HG02571 (cell line): ENCODE measurements around the gene NIPA2.

ENCODE experiments used
- ATAC-seq: cut with Tn5 transposase; IDR thresholded peaks from one replicate; pipeline ENCODE4 v1.9.1; 2021; ENCODE audit warnings: mild to moderate bottlenecking, moderate library complexity; ENCODE audit not compliant: unreplicated experiment

NIPA2 gene

DNA sequence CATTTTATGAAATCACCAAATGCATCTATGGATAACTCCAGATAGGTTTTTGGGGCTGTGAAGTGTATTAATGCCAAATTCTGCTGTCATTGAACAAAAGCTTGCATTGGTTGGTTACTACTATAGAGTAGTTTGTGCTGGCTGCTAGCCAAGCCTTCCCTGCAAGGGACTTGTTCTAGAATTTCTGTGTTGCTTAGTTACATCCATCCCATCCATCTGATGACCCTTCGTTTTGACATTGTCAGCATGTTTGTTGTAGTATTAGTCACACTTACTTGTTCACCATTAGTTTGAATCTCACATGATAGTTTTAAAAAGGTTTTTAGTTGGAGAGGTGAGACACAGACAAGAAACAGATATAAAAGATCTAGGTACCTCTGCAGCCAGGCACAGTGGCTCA is 7.0 kb upstream of the NIPA2 start:
- ATAC-seq, result no peak

GRCh38 chr15:22839046-22839695 is 705 bp downstream of the NIPA2 start:
- no peak for ATAC-seq

DNA sequence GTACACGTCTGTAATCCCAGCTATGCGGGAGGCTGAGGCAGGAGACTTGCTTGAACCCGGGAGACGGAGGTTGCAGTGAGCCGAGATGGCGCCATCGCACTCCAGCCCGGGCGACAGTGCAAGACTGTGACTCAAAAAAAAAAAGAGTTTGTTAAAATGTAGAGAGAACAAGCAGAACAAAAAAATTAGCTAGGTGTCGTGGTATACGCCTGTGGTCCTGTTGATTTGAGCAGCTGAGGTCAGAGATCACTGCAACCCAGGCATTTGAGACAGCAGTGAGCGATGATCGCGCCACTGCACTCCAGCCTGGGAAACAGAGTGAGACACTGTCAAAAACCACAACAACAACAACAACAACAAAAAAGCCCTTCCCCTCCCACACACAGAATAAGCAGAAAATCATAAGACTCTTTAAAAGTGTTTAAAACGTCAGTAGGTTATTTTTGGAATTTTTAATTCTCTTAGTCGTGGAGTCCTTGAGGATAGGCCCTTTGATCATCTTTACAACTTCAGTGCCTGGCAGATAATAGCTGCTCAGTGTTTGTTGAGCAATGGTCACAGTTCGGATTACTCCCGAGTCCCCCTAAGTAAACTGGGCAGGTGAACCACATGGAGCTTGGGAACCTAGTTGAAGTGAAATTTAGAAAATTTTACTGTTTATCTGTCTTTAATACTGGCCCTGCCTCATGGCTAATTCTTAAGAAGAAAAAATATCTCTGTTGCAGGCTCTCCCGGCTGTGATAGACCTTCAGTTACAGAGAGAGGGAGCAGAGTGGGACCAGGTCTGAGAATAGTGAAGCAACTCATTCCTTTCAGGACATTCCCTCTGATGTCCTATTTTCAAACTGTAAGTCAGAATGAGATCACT is 6.2 kb downstream of the NIPA2 start:
- no peak for ATAC-seq

DNA sequence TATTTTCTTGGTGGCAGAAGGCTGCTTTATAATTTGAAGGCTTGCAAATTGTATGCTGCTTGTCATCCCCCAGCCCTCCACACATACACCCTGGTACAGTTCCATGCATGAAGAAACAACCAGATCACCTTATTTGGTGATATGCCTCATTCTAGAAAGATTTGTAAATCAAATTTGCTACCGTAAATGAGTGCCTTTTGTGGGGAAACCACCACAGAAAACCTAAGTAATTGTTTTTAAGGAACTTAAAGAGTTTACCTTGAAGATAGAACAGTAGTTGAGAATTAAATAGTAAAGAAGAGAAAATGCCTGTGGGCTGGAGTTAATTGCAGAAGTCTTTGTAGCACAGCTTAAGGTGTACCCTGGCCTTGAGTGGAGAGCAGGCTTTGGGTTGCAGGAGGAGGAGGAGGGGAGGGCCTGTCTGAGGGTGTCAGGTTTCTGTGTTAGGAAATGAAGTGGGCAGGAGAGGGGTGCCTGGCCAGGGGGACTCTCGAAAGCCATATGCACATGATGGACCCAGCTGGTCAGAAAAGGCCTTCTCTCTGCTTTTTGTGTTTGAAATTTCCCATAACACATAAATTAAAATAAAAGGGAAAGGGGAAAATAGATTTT is 6.9 kb downstream of the NIPA2 start:
- ATAC-seq, result no peak

DNA sequence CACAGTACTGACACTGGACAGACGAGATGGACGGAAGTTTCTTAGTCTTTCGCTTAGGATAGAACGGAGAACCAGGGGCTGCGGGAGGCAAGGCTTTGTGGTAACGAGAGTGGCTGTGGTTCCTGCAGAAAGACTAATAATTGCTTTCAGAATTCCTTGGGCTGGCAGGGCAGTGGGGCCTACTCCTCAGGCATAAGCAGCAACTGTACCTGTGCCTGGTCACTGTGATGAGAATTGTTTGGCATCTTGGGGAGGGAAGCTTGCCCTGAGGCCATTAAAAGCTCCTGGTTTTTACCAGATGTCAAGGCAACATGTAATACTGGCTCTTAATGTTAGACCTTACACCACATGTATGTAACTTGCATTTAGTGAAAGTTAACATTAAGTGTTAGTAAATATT is 7.6 kb downstream of the NIPA2 start:
- ATAC-seq, result no peak

GRCh38 chr15:22850055-22850454 is 11.6 kb downstream of the NIPA2 start:
- no peak for ATAC-seq

DNA sequence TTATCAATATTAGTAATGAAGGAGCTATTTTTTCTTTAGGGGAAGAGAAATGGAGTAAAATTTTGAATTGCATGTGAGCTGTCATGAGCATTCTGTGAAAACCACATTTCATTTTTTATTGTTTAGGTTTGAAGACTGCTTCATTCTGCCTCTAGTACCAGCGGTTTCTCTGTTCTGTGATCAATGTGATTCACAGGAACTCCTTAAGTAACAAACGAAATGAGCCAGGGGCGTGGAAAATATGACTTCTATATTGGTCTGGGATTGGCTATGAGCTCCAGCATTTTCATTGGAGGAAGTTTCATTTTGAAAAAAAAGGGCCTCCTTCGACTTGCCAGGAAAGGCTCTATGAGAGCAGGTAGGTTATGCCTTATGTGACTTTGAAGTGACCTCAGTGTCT is 13.0 kb downstream of the NIPA2 start:
- no peak for ATAC-seq

- ATAC-seq, result no peak
Observed at GRCh38 chr15:22855791-22856190, 17.3 kb downstream of the NIPA2 start.

DNA sequence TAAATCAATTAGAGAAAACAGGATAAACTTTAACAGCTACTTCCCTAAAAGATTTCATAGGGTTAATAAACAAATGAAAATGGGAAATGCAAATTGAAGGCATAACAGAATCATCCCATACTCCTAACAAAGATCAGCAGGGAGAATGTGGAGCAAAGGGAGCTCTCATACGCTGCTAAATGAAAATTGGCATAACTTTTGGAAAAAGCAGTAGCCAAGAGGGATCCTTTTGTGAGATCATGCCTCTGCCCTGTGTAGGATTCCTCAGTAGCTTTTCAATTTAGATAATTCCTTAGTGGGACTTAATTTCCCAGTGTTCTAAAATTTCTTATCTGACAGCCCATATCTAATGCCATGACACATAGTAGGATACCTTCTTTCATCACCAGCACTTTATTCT is 18.2 kb downstream of the NIPA2 start:
- no peak for ATAC-seq

GRCh38 chr15:22861161-22861560 is 22.7 kb downstream of the NIPA2 start:
- no peak for ATAC-seq

- ATAC-seq, result no peak
Observed at GRCh38 chr15:22863356-22863755, 24.9 kb downstream of the NIPA2 start.

GRCh38 chr15:22866079-22866478 is 27.6 kb downstream of the NIPA2 start:
- no peak for ATAC-seq

DNA sequence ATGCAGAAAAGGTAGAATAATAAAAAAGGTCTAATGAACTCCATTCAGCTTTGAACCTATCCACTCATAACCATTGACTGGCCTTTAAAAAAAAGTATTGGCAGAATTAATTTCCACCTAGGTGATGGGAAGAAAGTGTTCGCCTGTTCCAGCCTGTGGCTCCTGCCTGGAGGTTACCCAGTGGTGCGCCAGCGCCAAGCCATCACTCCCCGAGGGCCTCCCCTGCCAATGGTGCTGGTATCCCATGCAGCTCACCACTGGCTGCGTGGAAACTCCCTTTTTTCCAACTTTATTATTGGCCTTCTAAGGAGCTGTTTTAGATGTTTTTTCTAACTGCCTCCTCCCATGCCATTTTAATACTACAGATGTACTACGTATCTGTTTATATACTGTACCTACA is 29.4 kb downstream of the NIPA2 start:
- no peak for ATAC-seq

DNA sequence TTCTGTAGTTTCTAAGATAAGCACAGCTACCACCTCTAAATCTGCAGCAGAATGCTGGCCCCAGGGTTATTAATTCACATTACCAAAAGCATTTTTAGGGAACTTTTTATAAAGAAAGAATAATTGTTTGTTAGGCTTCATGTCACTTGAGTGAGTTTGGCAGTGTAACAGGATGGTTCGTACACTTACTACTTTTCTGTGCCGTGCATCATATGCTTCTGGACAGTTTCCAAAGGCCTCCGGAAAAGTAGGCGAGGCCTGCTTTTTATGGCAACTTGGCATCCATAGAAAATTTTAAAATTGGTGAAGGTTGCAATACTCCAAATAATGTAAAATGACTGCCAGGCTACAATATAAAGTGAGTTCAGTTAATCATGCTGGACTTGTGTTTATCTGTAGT is 30.0 kb downstream of the NIPA2 start:
- no peak for ATAC-seq

- ATAC-seq, result no peak
Observed at GRCh38 chr15:22868928-22869327, 30.5 kb downstream of the NIPA2 start.

DNA sequence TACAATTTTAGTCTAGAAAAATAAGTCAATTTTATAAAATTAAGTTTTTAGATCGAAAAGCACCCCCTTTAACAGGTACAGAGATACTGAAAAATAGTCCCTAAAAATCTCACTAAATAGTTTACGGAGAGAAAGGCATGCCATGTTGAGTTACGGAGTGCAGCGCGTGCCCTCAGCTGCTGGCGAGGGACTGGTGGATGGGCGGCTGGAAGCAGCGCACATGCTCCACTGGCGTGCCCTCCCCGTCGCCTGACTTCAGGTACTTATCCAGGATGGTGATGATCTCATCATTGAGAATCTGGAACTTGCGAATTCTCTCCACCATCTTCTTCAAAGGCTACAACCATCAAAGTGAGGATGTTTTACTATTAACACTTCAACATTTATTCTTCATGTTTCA is 31.4 kb downstream of the NIPA2 start:
- ATAC-seq, result no peak

GRCh38 chr15:22870865-22871264 is 32.4 kb downstream of the NIPA2 start:
- ATAC-seq, result no peak

GRCh38 chr15:22871481-22872086 is 33.1 kb downstream of the NIPA2 start:
- ATAC-seq, result no peak

GRCh38 chr15:22872936-22873701 is 34.7 kb downstream of the NIPA2 start:
- no peak for ATAC-seq

GRCh38 chr15:22873841-22874240 is 35.4 kb downstream of the NIPA2 start:
- no peak for ATAC-seq

DNA sequence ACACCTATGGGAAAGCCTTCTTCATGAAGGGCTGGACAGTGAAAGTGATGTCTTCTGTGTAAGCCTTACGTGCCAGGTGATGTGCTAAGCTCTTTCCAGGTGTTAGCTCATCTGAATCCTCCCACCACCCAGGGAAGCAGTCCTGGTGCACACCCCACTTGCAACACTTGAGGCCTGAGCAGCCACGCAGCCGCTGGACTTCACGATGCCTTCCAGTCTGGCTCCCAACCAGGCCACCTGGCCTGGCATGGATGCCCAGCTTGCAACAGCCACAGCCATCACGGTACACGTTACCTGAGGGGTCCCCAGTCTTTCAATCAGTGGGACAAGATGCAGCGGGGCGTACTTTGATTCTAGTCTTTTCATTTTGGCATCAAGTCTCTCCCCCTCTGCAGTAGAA is 35.8 kb downstream of the NIPA2 start:
- ATAC-seq, result no peak
